PC-3 (cell line): ENCODE data around the gene ZNF296. TPM values are rescaled to one million over a fixed set of nuclear protein-coding genes. Genes with fewer than 3 reads are reported as not detected.

Experiments used
- ATAC-seq: fragments of 200-7000 bp; cut with Tn5 transposase; 2 replicates; pipeline ENCODE4 v1.9.1; 2020; ENCODE audit warnings: mild to moderate bottlenecking, moderate library complexity
- BruUV-seq: library from RNA; stranded (reverse); fragments of 400-500 nt; replicated peaks from 2 replicates; lab custom pipeline; 2021; lab: Mats Ljungman, UMichigan
- CTCF ChIA-PET: fragments of 300-600 bp; sonication (Branson Sonifier 250); formaldehyde crosslinking; loops from one replicate; lab custom pipeline; 2022; ENCODE audit warnings: antibody characterized with exemption; lab: Charles Lee
- POLR2A ChIA-PET: fragments of 300-600 bp; sonication (Branson Sonifier 250); formaldehyde crosslinking; loops from one replicate; lab custom pipeline; 2022; ENCODE audit warnings: antibody characterized with exemption; ENCODE audit not compliant: unreplicated experiment; lab: Charles Lee
- DNase-seq: peaks from one replicate; pipeline ENCODE4 v3.0.0-alpha.2; 2015
- H2AFZ ChIP-seq: fragments of 300-600 bp; sonication (generic); 2 replicates; pipeline ENCODE4 v1.6.0; 2016; ENCODE audit warnings: antibody characterized with exemption, low read length
- H3F3A ChIP-seq: fragments of 300-600 bp; sonication (generic); one replicate; pipeline ENCODE4 v1.6.0; 2017; ENCODE audit warnings: antibody characterized with exemption, low read length, control low read depth, mild to moderate bottlenecking; ENCODE audit not compliant: unreplicated experiment
- H3K27ac ChIP-seq: fragments of 300-600 bp; sonication (generic); 2 replicates; pipeline ENCODE4 v1.5.1; 2016; ENCODE audit warnings: mild to moderate bottlenecking, low read length
- H3K27me3 ChIP-seq: fragments of 300-600 bp; sonication (generic); 2 replicates; pipeline ENCODE4 v1.6.1; 2016; ENCODE audit warnings: low read length, mixed read lengths
- H3K36me3 ChIP-seq: fragments of 300-600 bp; sonication (generic); 2 replicates; pipeline ENCODE4 v1.6.1; 2016; ENCODE audit warnings: low read depth, mixed run types, low read length, mixed read lengths
- H3K4me1 ChIP-seq: fragments of 300-600 bp; sonication (generic); 2 replicates; pipeline ENCODE4 v1.5.1; 2016; ENCODE audit warnings: low read length; ENCODE audit not compliant: insufficient read depth
- H3K4me2 ChIP-seq: fragments of 300-600 bp; sonication (generic); 2 replicates; pipeline ENCODE4 v1.6.0; 2016; ENCODE audit warnings: low read length
- H3K4me3 ChIP-seq: fragments of 300-600 bp; sonication (generic); 2 replicates; pipeline ENCODE4 v1.5.1; 2016; ENCODE audit warnings: mild to moderate bottlenecking, low read length, mixed read lengths
- H3K79me2 ChIP-seq: fragments of 300-600 bp; sonication (generic); 2 replicates; pipeline ENCODE4 v1.6.1; 2017; ENCODE audit warnings: low read length, mixed read lengths
- H3K9ac ChIP-seq: fragments of 300-600 bp; sonication (generic); 2 replicates; pipeline ENCODE4 v1.6.0; 2016; ENCODE audit warnings: mild to moderate bottlenecking, low read length
- H3K9me2 ChIP-seq: fragments of 300-600 bp; sonication (generic); replicated peaks from 2 replicates; pipeline ENCODE4 v1.6.1; 2016; ENCODE audit warnings: mixed run types, low read length, mixed read lengths
- H3K9me3 ChIP-seq: fragments of 300-600 bp; sonication (generic); 2 replicates; pipeline ENCODE4 v1.6.1; 2016; ENCODE audit warnings: low read length, mixed read lengths
- H4K20me1 ChIP-seq: fragments of 300-600 bp; sonication (generic); 2 replicates; pipeline ENCODE4 v1.6.1; 2016; ENCODE audit warnings: low read length, mixed read lengths
- EZH2 ChIP-seq: fragments of 300-600 bp; sonication (generic); IDR thresholded peaks from one replicate; pipeline ENCODE4 v1.6.1; 2017; ENCODE audit warnings: antibody characterized with exemption, mild to moderate bottlenecking, low read length; ENCODE audit not compliant: unreplicated experiment
- EZH2phosphoT487 ChIP-seq: fragments of 300-600 bp; sonication (generic); IDR thresholded peaks from 2 replicates; pipeline ENCODE4 v1.6.1; 2018; ENCODE audit warnings: mild to moderate bottlenecking, antibody characterized with exemption, low read length, borderline replicate concordance
- intact Hi-C: fragments of 100-400 bp; cut with micrococcal nuclease; formaldehyde crosslinking; loops from 2 replicates; pipeline ENCODE4 v1.9.0; 2023
- total RNA-seq: library from RNA; depleted of rRNA; stranded (reverse); fragments of >200 nt; gene quantifications from 2 replicates; pipeline ENCODE4 v1.2.3, GENCODE V29; 2014
- TF ChIP-seq, protein P1 (sequence below): fragments of 300-600 bp; sonication (generic); conservative IDR thresholded peaks from 2 replicates; pipeline ENCODE4 v1.5.1; 2017; ENCODE audit warnings: antibody characterized with exemption, low read depth, mild to moderate bottlenecking, low read length

The ZNF296 gene
- total RNA-seq, 1 experiment from 2014 or later = 2.4 TPM

- Histone ChIP-seq H3K36me3 (no peaks in the 10 kb centered on the region), H3K9me3 (no peaks in the 10 kb centered on the region), H3K4me1 (no peaks in the 10 kb centered on the region; the same call in 1 of the 2 replicates), H3K79me2 (peaks cover 14% of the 10 kb centered on the region), H3K27ac (no peak overlapping the region), H3K9ac (no peak overlapping the region), H2AFZ (no peak overlapping the region), H3F3A (no peaks in the 10 kb centered on the region), H3K27me3 (no peaks in the 10 kb centered on the region), H3K4me2 (no peak overlapping the region), H3K4me3 (no peak overlapping the region), H3K9me2 (no peaks in the 10 kb centered on the region), H4K20me1 (no peaks in the 10 kb centered on the region)
- no TSS peak for BruUV-seq
- ATAC-seq = no peak
- ChIA-PET POLR2A (no interaction called here), CTCF (no interaction called here)
- no peak for DNase-seq
- TF ChIP-seq EZH2phosphoT487 = no peak
- TF ChIP-seq EZH2 = no peak
- TF ChIP-seq, protein P1, sequence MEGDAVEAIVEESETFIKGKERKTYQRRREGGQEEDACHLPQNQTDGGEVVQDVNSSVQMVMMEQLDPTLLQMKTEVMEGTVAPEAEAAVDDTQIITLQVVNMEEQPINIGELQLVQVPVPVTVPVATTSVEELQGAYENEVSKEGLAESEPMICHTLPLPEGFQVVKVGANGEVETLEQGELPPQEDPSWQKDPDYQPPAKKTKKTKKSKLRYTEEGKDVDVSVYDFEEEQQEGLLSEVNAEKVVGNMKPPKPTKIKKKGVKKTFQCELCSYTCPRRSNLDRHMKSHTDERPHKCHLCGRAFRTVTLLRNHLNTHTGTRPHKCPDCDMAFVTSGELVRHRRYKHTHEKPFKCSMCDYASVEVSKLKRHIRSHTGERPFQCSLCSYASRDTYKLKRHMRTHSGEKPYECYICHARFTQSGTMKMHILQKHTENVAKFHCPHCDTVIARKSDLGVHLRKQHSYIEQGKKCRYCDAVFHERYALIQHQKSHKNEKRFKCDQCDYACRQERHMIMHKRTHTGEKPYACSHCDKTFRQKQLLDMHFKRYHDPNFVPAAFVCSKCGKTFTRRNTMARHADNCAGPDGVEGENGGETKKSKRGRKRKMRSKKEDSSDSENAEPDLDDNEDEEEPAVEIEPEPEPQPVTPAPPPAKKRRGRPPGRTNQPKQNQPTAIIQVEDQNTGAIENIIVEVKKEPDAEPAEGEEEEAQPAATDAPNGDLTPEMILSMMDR = no peak
- intact Hi-C loops = no loop called here
Observed at GRCh38 chr19:45070861-45071544, 5.3 kb downstream of the ZNF296 start.

- no peaks in the 10 kb centered on the region for H4K20me1 ChIP-seq
- no peaks in the 10 kb centered on the region for H3K9me2 ChIP-seq
- no peak overlapping the region for H3K4me3 ChIP-seq
- no peaks in the 10 kb centered on the region for H3F3A ChIP-seq
- POLR2A ChIA-PET = no interaction called here
- H3K4me2 ChIP-seq = no peak overlapping the region
- no peak overlapping the region for H3K27ac ChIP-seq
- CTCF ChIA-PET = no interaction called here
- TF ChIP-seq EZH2 (no peak), EZH2phosphoT487 (no peak)
- TF ChIP-seq, protein P1 = no peak
- H3K27me3 ChIP-seq = no peaks in the 10 kb centered on the region
- H3K9me3 ChIP-seq = no peaks in the 10 kb centered on the region
- H3K36me3 ChIP-seq = no peaks in the 10 kb centered on the region
- H3K79me2 ChIP-seq = peaks cover 10% of the 10 kb centered on the region
- H3K4me1 ChIP-seq = no peaks in the 10 kb centered on the region; the same call in 1 of the 2 replicates
- DNase-seq (no peak), ATAC-seq (no peak)
- H2AFZ ChIP-seq = no peak overlapping the region
- no TSS peak for BruUV-seq
- intact Hi-C loops = no loop called here
- no peak overlapping the region for H3K9ac ChIP-seq
Observed at GRCh38 chr19:45070214-45070613, 6.1 kb downstream of the ZNF296 start.

- Histone ChIP-seq H3K4me1 (no peaks in the 10 kb centered on the region), H3F3A (no peaks in the 10 kb centered on the region), H3K4me3 (no peak overlapping the region), H3K79me2 (no peaks in the 10 kb centered on the region), H4K20me1 (no peaks in the 10 kb centered on the region), H3K4me2 (no peak overlapping the region), H3K9me3 (no peaks in the 10 kb centered on the region), H3K27me3 (no peaks in the 10 kb centered on the region), H3K36me3 (no peaks in the 10 kb centered on the region; the same call in 1 of the 2 replicates), H3K27ac (no peak overlapping the region), H2AFZ (no peak overlapping the region), H3K9ac (no peak overlapping the region), H3K9me2 (no peaks in the 10 kb centered on the region)
- TF ChIP-seq EZH2phosphoT487 (no peak), EZH2 (no peak)
- TF ChIP-seq, protein P1 = no peak
- intact Hi-C loops = no loop called here
- ChIA-PET POLR2A (no interaction called here), CTCF (no interaction called here)
- DNase-seq (peak; percentile 24), ATAC-seq (peak; percentile 57)
- no TSS peak for BruUV-seq
Observed at GRCh38 chr19:45069056-45069455, 7.2 kb downstream of the ZNF296 start.
